ENCODE measurements around the gene NECAB2. TPM values are rescaled to one million over a fixed set of nuclear protein-coding genes. Genes with fewer than 3 reads are reported as not detected.

NECAB2 gene
- total and polyA plus RNA-seq, 2 donors (not counting 1 experiment from before 2014, with no cell fraction given) = 0.03 to 0.17 TPM

- no peaks in the 10 kb centered on the region for H4K20me1 ChIP-seq (ENCODE audit: control insufficient read depth, extremely low read depth, insufficient read depth, low read length)
- no peak overlapping the region for H3K4me3 ChIP-seq (replicated peaks in 1 of 4; ENCODE audit: control extremely low read depth in 1 of 4, insufficient read depth in 1 of 4, low read depth in 3 of 4, low read length in 4 of 4)
- H3K27ac ChIP-seq (ENCODE audit: insufficient read depth, low read length) = no peak overlapping the region
- no peak overlapping the region for H3K9ac ChIP-seq (ENCODE audit: insufficient read depth, low read length)
- H3K9me3 ChIP-seq (ENCODE audit: control insufficient read depth, insufficient read depth, low read depth, low read length) = no peaks in the 10 kb centered on the region
- no peak overlapping the region for H2AFZ ChIP-seq (ENCODE audit: low read length)
- no peak for DNase-seq (ENCODE audit: low read depth in 2 of 2)
- no peaks in the 10 kb centered on the region for H3K79me2 ChIP-seq (ENCODE audit: control insufficient read depth, insufficient read depth, low read length)
- no peak overlapping the region for H3K4me2 ChIP-seq (ENCODE audit: extremely low read depth, insufficient read depth, low read length)
- H3K27me3 ChIP-seq (ENCODE audit: control insufficient read depth, insufficient read depth, low read length) = peaks cover 3% of the 10 kb centered on the region
- peaks cover 2% of the 10 kb centered on the region for H3K36me3 ChIP-seq (ENCODE audit: control insufficient read depth, insufficient read depth, low read length)
- no peak for TF ChIP-seq CTCF (conservative IDR thresholded peaks at IDR 0.05 in 1 of 2, IDR thresholded peaks at IDR 0.05 in 1 of 2; ENCODE audit: low read depth in 1 of 2, low read length in 2 of 2)
- TF ChIP-seq EZH2 (IDR thresholded peaks at IDR 0.05; ENCODE audit: low read length, missing control alignments) = no peak
- no peaks in the 10 kb centered on the region for H3K4me1 ChIP-seq (ENCODE audit: control insufficient read depth, extremely low read depth, insufficient read depth, low read length)
These were observed 80.8 kb downstream of the NECAB2 start for GRCh38 chr16:84048871-84049270.

GRCh38 chr16:84049403-84050060 lies 81.5 kb downstream of the NECAB2 start:
- Histone ChIP-seq H3K79me2 (ENCODE audit: control insufficient read depth, insufficient read depth, low read length) (no peaks in the 10 kb centered on the region), H3K4me1 (ENCODE audit: control insufficient read depth, extremely low read depth, insufficient read depth, low read length) (no peaks in the 10 kb centered on the region), H3K36me3 (ENCODE audit: control insufficient read depth, insufficient read depth, low read length) (peaks cover 2% of the 10 kb centered on the region), H3K27me3 (ENCODE audit: control insufficient read depth, insufficient read depth, low read length) (peaks cover under 1% of the 10 kb centered on the region), H3K4me2 (ENCODE audit: extremely low read depth, insufficient read depth, low read length) (no peak overlapping the region), H3K4me3 (replicated peaks in 1 of 4; ENCODE audit: control extremely low read depth in 1 of 4, insufficient read depth in 1 of 4, low read depth in 3 of 4, low read length in 4 of 4) (no peak overlapping the region), H2AFZ (ENCODE audit: low read length) (no peak overlapping the region), H3K27ac (ENCODE audit: insufficient read depth, low read length) (no peak overlapping the region), H4K20me1 (ENCODE audit: control insufficient read depth, extremely low read depth, insufficient read depth, low read length) (no peaks in the 10 kb centered on the region), H3K9me3 (ENCODE audit: control insufficient read depth, insufficient read depth, low read depth, low read length) (no peaks in the 10 kb centered on the region), H3K9ac (ENCODE audit: insufficient read depth, low read length) (no peak overlapping the region)
- DNase-seq (ENCODE audit: low read depth in 2 of 2) = no peak
- TF ChIP-seq EZH2 (IDR thresholded peaks at IDR 0.05; ENCODE audit: low read length, missing control alignments) (no peak), CTCF (conservative IDR thresholded peaks at IDR 0.05 in 1 of 2, IDR thresholded peaks at IDR 0.05 in 1 of 2; ENCODE audit: low read depth in 1 of 2, low read length in 2 of 2) (no peak)

- H3K9ac ChIP-seq (ENCODE audit: insufficient read depth, low read length) = no peak overlapping the region
- H4K20me1 ChIP-seq (ENCODE audit: control insufficient read depth, extremely low read depth, insufficient read depth, low read length) = no peaks in the 10 kb centered on the region
- no peaks in the 10 kb centered on the region for H3K27me3 ChIP-seq (ENCODE audit: control insufficient read depth, insufficient read depth, low read length)
- H3K4me2 ChIP-seq (ENCODE audit: extremely low read depth, insufficient read depth, low read length) = no peak overlapping the region
- H3K4me3 ChIP-seq (replicated peaks in 1 of 4; ENCODE audit: control extremely low read depth in 1 of 4, insufficient read depth in 1 of 4, low read depth in 3 of 4, low read length in 4 of 4) = no peak overlapping the region
- H3K4me1 ChIP-seq (ENCODE audit: control insufficient read depth, extremely low read depth, insufficient read depth, low read length) = no peaks in the 10 kb centered on the region
- TF ChIP-seq EZH2 (IDR thresholded peaks at IDR 0.05; ENCODE audit: low read length, missing control alignments) = no peak
- no peak for TF ChIP-seq CTCF (conservative IDR thresholded peaks at IDR 0.05 in 1 of 2, IDR thresholded peaks at IDR 0.05 in 1 of 2; ENCODE audit: low read depth in 1 of 2, low read length in 2 of 2)
- H3K27ac ChIP-seq (ENCODE audit: insufficient read depth, low read length) = no peak overlapping the region
- H3K79me2 ChIP-seq (ENCODE audit: control insufficient read depth, insufficient read depth, low read length) = no peaks in the 10 kb centered on the region
- no peak overlapping the region for H2AFZ ChIP-seq (ENCODE audit: low read length)
- no peak for DNase-seq (ENCODE audit: low read depth in 2 of 2)
- peaks cover 2% of the 10 kb centered on the region for H3K36me3 ChIP-seq (ENCODE audit: control insufficient read depth, insufficient read depth, low read length)
- no peaks in the 10 kb centered on the region for H3K9me3 ChIP-seq (ENCODE audit: control insufficient read depth, insufficient read depth, low read depth, low read length)
These were observed 82.3 kb downstream of the NECAB2 start for GRCh38 chr16:84050316-84050715.

All from fibroblast of lung (primary cell).